ENCODE measurements around the gene SPG7. TPM values are rescaled to one million over a fixed set of nuclear protein-coding genes. Genes with fewer than 3 reads are reported as not detected.
"Not testable (repeated sequence)": the region's sequence is repeated elsewhere in the genome, so short reads cannot be mapped to it uniquely, and the experiment has no call there.

Gene SPG7
- total RNA-seq (2014; rRNA removed; shearing (Covaris generic)): 43.1 and 49.9 TPM in 2 replicates

GRCh38 chr16:89507834-89508590 lies at the start of gene SPG7:
Gene SPG7 (plus strand): TSS chr16:89508403. CDS start chr16:89508418, 15 bp downstream.
- peak; percentile 92 for DNase-seq (ENCODE audit: low read depth)

GRCh38 chr16:89458551-89458950 lies 49.7 kb upstream of the SPG7 start:
- no peak for DNase-seq (ENCODE audit: low read depth)

- no peak for DNase-seq (ENCODE audit: low read depth)
Measured at GRCh38 chr16:89458967-89459366, 49.2 kb upstream of the SPG7 start.

- no peak for DNase-seq (ENCODE audit: low read depth)
Measured at GRCh38 chr16:89460556-89460955, 47.6 kb upstream of the SPG7 start.

- not testable (repeated sequence) for DNase-seq (ENCODE audit: low read depth)
Measured at GRCh38 chr16:89461890-89462289, 46.3 kb upstream of the SPG7 start.

- DNase-seq (ENCODE audit: low read depth): not testable (repeated sequence)
Measured at GRCh38 chr16:89462639-89463038, 45.6 kb upstream of the SPG7 start.

GRCh38 chr16:89463312-89463711 lies 44.9 kb upstream of the SPG7 start:
- DNase-seq (ENCODE audit: low read depth): not testable (repeated sequence)

- no peak for DNase-seq (ENCODE audit: low read depth)
Measured at GRCh38 chr16:89466920-89467319, 41.3 kb upstream of the SPG7 start.

GRCh38 chr16:89467382-89467781 lies 40.8 kb upstream of the SPG7 start:
- DNase-seq (ENCODE audit: low read depth): no peak

GRCh38 chr16:89472711-89473075 lies 35.5 kb upstream of the SPG7 start:
- DNase-seq (ENCODE audit: low read depth): no peak

- DNase-seq (ENCODE audit: low read depth): no peak
Measured at GRCh38 chr16:89473136-89473712, 35.0 kb upstream of the SPG7 start.

- no peak for DNase-seq (ENCODE audit: low read depth)
Measured at GRCh38 chr16:89473791-89474414, 34.3 kb upstream of the SPG7 start.

GRCh38 chr16:89475144-89475543 lies 33.1 kb upstream of the SPG7 start:
- no peak for DNase-seq (ENCODE audit: low read depth)

GRCh38 chr16:89476379-89476778 lies 31.8 kb upstream of the SPG7 start:
- DNase-seq (ENCODE audit: low read depth): no peak

- DNase-seq (ENCODE audit: low read depth): no peak
Measured at GRCh38 chr16:89476811-89477261, 31.4 kb upstream of the SPG7 start.

GRCh38 chr16:89478576-89479221 lies 29.5 kb upstream of the SPG7 start:
- DNase-seq (ENCODE audit: low read depth): peak; percentile 40

- DNase-seq (ENCODE audit: low read depth): no peak
Measured at GRCh38 chr16:89481356-89481955, 26.7 kb upstream of the SPG7 start.

GRCh38 chr16:89482150-89482816 lies 25.9 kb upstream of the SPG7 start:
- DNase-seq (ENCODE audit: low read depth): no peak

- no peak for DNase-seq (ENCODE audit: low read depth)
Measured at GRCh38 chr16:89482817-89483205, 25.4 kb upstream of the SPG7 start.

GRCh38 chr16:89484041-89484501 lies 24.1 kb upstream of the SPG7 start:
- DNase-seq (ENCODE audit: low read depth): no peak

- no peak for DNase-seq (ENCODE audit: low read depth)
Measured at GRCh38 chr16:89484923-89485679, 23.1 kb upstream of the SPG7 start.

Measured in Daoy (cell line).